Measurements from ENCODE around the gene LINC00237.

The LINC00237 gene

DNA sequence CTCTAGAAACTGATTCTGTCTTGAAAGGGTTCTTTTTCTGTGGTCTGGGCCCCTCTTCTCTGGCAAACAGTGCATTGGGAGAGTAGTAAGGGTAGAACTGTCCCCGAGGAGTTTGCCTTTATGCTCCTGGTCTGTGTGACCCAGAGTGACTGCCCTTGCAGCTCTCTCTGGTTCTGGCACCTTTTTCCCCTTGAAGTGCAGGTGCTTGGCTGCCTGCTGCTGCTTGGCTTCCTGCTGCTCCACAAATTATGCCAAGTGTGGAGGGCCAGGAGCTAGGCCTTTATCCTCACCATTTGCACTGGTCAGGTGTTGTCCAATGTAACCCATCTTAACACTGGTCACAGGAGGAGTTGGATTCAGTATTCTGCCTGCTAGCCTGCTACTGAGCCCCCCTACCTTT is 30.9 kb upstream of the LINC00237 start:
- Histone ChIP-seq H3K36me3 (ENCODE audit: insufficient read depth, low read depth, low read length) (peaks cover 19% of the 10 kb centered on the region), H3K4me1 (ENCODE audit: insufficient read depth, low read length) (no peaks in the 10 kb centered on the region), H3K9ac (ENCODE audit: low read depth, low read length) (no peak overlapping the region), H3K9me3 (ENCODE audit: insufficient read depth, low read depth, low read length) (no peaks in the 10 kb centered on the region), H3K27ac (ENCODE audit: low read length) (no peak overlapping the region), H3K27me3 (ENCODE audit: insufficient read depth, low read length) (no peaks in the 10 kb centered on the region), H3K4me3 (ENCODE audit: low read length) (no peak overlapping the region)

- H3K4me3 ChIP-seq (ENCODE audit: low read length) = no peak overlapping the region
- H3K27ac ChIP-seq (ENCODE audit: low read length) = no peak overlapping the region
- H3K27me3 ChIP-seq (ENCODE audit: insufficient read depth, low read length) = no peaks in the 10 kb centered on the region
- H3K36me3 ChIP-seq (ENCODE audit: insufficient read depth, low read depth, low read length) = peaks cover 15% of the 10 kb centered on the region; the same call in 1 of the 2 replicates
- H3K9ac ChIP-seq (ENCODE audit: low read depth, low read length) = no peak overlapping the region
- peaks cover 7% of the 10 kb centered on the region; the same call in 1 of the 2 replicates for H3K4me1 ChIP-seq (ENCODE audit: insufficient read depth, low read length)
- no peaks in the 10 kb centered on the region for H3K9me3 ChIP-seq (ENCODE audit: insufficient read depth, low read depth, low read length)
Measured at GRCh38 chr20:21136015-21136732, 30.0 kb upstream of the LINC00237 start.

DNA sequence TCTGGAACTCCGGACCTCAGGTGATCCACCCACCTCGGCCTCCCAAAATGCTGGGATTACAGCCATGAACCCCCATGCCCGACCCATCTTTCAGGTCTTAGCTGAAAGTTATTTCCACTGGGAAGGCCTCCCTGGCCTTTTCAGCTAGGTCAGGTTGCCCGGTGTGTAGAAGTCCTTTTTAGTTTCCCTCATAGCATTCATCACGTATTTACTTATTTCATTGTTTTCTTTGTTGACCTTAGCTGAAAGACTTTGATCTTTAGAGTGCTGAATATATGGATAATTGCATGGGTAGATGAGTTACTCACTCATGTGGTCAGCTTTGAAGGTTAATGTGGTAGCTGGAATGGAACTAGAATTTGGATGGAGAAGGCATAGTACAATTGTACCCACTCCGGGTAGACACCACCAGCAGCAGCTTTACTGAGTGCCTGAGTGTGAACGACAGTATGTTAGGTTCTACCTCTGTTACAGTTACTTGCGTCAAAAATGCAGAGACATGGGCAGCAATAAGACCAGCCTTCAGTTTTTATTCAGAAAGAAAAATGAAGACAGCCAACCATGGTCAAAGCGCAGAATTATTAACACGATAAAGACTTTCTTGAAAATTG is 28.8 kb upstream of the LINC00237 start:
- H3K4me3 ChIP-seq (ENCODE audit: low read length) = no peak overlapping the region
- H3K4me1 ChIP-seq (ENCODE audit: insufficient read depth, low read length) = peaks cover 9% of the 10 kb centered on the region; the same call in 1 of the 2 replicates
- peaks cover 13% of the 10 kb centered on the region; the same call in 1 of the 2 replicates for H3K36me3 ChIP-seq (ENCODE audit: insufficient read depth, low read depth, low read length)
- no peaks in the 10 kb centered on the region for H3K9me3 ChIP-seq (ENCODE audit: insufficient read depth, low read depth, low read length)
- no peak overlapping the region for H3K27ac ChIP-seq (ENCODE audit: low read length)
- no peaks in the 10 kb centered on the region for H3K27me3 ChIP-seq (ENCODE audit: insufficient read depth, low read length)
- no peak overlapping the region for H3K9ac ChIP-seq (ENCODE audit: low read depth, low read length)

DNA sequence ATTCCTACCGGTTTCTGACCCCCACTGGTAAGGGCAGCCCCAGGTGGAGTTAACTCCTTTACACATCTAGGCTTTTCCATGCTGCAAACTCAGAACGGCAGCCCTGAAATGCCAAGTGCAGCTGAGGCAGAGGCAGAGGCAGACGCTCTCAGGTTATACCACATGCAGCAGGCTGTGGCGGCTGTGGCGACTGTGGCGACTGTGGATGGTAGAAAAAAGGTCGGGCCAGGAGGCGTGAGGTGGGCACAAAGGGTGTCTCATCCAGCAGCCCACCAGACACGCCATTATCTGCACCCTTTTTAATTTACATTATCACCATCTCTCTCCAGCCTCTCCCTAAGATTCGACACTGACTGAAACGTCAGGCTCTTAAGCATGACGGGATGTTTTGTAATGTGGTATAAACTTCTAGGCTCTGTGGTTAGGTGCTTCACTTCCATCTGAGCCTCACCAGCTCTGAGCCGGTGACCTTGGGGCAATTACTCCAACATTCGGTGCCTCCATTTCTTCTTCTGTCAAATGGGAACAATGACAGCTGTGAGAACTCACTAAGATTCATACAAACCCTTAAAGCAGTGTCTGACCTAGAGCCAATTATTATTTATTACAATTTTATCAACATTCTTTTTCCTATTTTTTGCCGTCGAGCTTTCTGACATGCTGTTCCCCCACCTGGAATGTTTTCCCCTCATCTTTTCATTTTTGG is 27.9 kb upstream of the LINC00237 start:
- H3K27me3 ChIP-seq (ENCODE audit: insufficient read depth, low read length) = no peaks in the 10 kb centered on the region
- no peak overlapping the region for H3K4me3 ChIP-seq (ENCODE audit: low read length)
- peaks cover 7% of the 10 kb centered on the region; the same call in 1 of the 2 replicates for H3K36me3 ChIP-seq (ENCODE audit: insufficient read depth, low read depth, low read length)
- H3K9me3 ChIP-seq (ENCODE audit: insufficient read depth, low read depth, low read length) = no peaks in the 10 kb centered on the region
- peaks cover 12% of the 10 kb centered on the region; the same call in 1 of the 2 replicates for H3K4me1 ChIP-seq (ENCODE audit: insufficient read depth, low read length)
- H3K9ac ChIP-seq (ENCODE audit: low read depth, low read length) = no peak overlapping the region
- no peak overlapping the region for H3K27ac ChIP-seq (ENCODE audit: low read length)

- Histone ChIP-seq H3K9ac (ENCODE audit: low read depth, low read length) (no peak overlapping the region), H3K4me3 (ENCODE audit: low read length) (no peak overlapping the region), H3K27me3 (ENCODE audit: insufficient read depth, low read length) (no peaks in the 10 kb centered on the region), H3K36me3 (ENCODE audit: insufficient read depth, low read depth, low read length) (peaks cover under 1% of the 10 kb centered on the region; the same call in 1 of the 2 replicates), H3K4me1 (ENCODE audit: insufficient read depth, low read length) (peaks cover 12% of the 10 kb centered on the region; the same call in 1 of the 2 replicates), H3K27ac (ENCODE audit: low read length) (no peak overlapping the region), H3K9me3 (ENCODE audit: insufficient read depth, low read depth, low read length) (no peaks in the 10 kb centered on the region)
Measured at GRCh38 chr20:21133404-21133803, 27.2 kb upstream of the LINC00237 start.

DNA sequence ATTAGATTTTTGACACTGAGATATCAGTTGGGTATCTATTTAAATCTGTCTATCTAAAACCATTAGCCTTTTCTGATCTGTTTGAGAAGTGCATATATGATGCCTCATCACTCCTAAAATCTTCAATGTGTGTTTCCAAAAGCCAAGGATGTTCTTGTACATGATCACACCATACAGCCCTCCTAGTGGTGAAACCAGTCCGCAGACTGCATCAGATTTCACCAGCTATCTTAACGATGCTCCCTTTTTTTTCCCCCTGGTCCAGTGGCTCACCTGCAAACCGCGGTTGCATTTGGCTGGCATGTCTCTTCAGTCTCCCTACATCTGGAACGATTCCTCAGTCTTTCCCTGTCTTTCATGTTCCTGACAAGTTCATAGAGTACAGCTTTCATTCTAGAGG is 23.7 kb upstream of the LINC00237 start:
- H3K4me1 ChIP-seq (ENCODE audit: insufficient read depth, low read length) = peaks cover 26% of the 10 kb centered on the region; the same call in 1 of the 2 replicates
- H3K27ac ChIP-seq (ENCODE audit: low read length) = no peak overlapping the region
- no peaks in the 10 kb centered on the region; the same call in 1 of the 2 replicates for H3K36me3 ChIP-seq (ENCODE audit: insufficient read depth, low read depth, low read length)

GRCh38 chr20:21127201-21127981 is 21.2 kb upstream of the LINC00237 start:
- H3K9me3 ChIP-seq (ENCODE audit: insufficient read depth, low read depth, low read length) = no peaks in the 10 kb centered on the region
- H3K27me3 ChIP-seq (ENCODE audit: insufficient read depth, low read length) = peaks cover 9% of the 10 kb centered on the region; the same call in 1 of the 2 replicates
- H3K27ac ChIP-seq (ENCODE audit: low read length) = no peak overlapping the region
- no peak overlapping the region for H3K9ac ChIP-seq (ENCODE audit: low read depth, low read length)
- peaks cover 26% of the 10 kb centered on the region; the same call in 1 of the 2 replicates for H3K4me1 ChIP-seq (ENCODE audit: insufficient read depth, low read length)
- no peaks in the 10 kb centered on the region for H3K36me3 ChIP-seq (ENCODE audit: insufficient read depth, low read depth, low read length)
- H3K4me3 ChIP-seq (ENCODE audit: low read length) = peak overlapping the region; percentile 90

More for the DNA sequence above, 23.7 kb upstream of the LINC00237 start:
- H3K4me3 ChIP-seq (ENCODE audit: low read length) = no peak overlapping the region
- no peak overlapping the region for H3K9ac ChIP-seq (ENCODE audit: low read depth, low read length)
- peaks cover 3% of the 10 kb centered on the region; the same call in 1 of the 2 replicates for H3K27me3 ChIP-seq (ENCODE audit: insufficient read depth, low read length)
- H3K9me3 ChIP-seq (ENCODE audit: insufficient read depth, low read depth, low read length) = no peaks in the 10 kb centered on the region

- Histone ChIP-seq H3K9me3 (ENCODE audit: insufficient read depth, low read depth, low read length) (no peaks in the 10 kb centered on the region), H3K27me3 (ENCODE audit: insufficient read depth, low read length) (peaks cover 9% of the 10 kb centered on the region; the same call in 1 of the 2 replicates), H3K36me3 (ENCODE audit: insufficient read depth, low read depth, low read length) (no peaks in the 10 kb centered on the region), H3K4me3 (ENCODE audit: low read length) (peak overlapping the region; percentile 90), H3K9ac (ENCODE audit: low read depth, low read length) (peak overlapping the region; percentile 73; the same call in 1 of the 2 replicates), H3K27ac (ENCODE audit: low read length) (no peak overlapping the region), H3K4me1 (ENCODE audit: insufficient read depth, low read length) (peaks cover 23% of the 10 kb centered on the region; the same call in 1 of the 2 replicates)
Measured at GRCh38 chr20:21126581-21126870, 20.4 kb upstream of the LINC00237 start.

- Histone ChIP-seq H3K36me3 (ENCODE audit: insufficient read depth, low read depth, low read length) (no peaks in the 10 kb centered on the region), H3K9me3 (ENCODE audit: insufficient read depth, low read depth, low read length) (no peaks in the 10 kb centered on the region), H3K27ac (ENCODE audit: low read length) (no peak within 1 kb of the TSS), H3K27me3 (ENCODE audit: insufficient read depth, low read length) (peaks cover 9% of the 10 kb centered on the region; the same call in 1 of the 2 replicates), H3K4me1 (ENCODE audit: insufficient read depth, low read length) (peaks cover 19% of the 10 kb centered on the region; the same call in 1 of the 2 replicates), H3K4me3 (ENCODE audit: low read length) (peak within 1 kb of the TSS; percentile 90), H3K9ac (ENCODE audit: low read depth, low read length) (peak within 1 kb of the TSS; percentile 73)
Measured at GRCh38 chr20:21125849-21126580, 19.9 kb upstream of the LINC00237 start, which contains the start of gene KIZ. TSS of gene KIZ (plus strand) at chr20:21126082. CDS start at chr20:21126116, 34 bp downstream.

GRCh38 chr20:21125072-21125848 is 19.1 kb upstream of the LINC00237 start:
- no peak overlapping the region for H3K27ac ChIP-seq (ENCODE audit: low read length)
- H3K27me3 ChIP-seq (ENCODE audit: insufficient read depth, low read length) = peaks cover 9% of the 10 kb centered on the region; the same call in 1 of the 2 replicates
- peak overlapping the region; percentile 72; the same call in 1 of the 2 replicates for H3K9ac ChIP-seq (ENCODE audit: low read depth, low read length)
- H3K4me1 ChIP-seq (ENCODE audit: insufficient read depth, low read length) = peaks cover 19% of the 10 kb centered on the region; the same call in 1 of the 2 replicates
- no peaks in the 10 kb centered on the region for H3K9me3 ChIP-seq (ENCODE audit: insufficient read depth, low read depth, low read length)
- peak overlapping the region; percentile 84 for H3K4me3 ChIP-seq (ENCODE audit: low read length)
- H3K36me3 ChIP-seq (ENCODE audit: insufficient read depth, low read depth, low read length) = no peaks in the 10 kb centered on the region

All from iPS-20b (cell line).